A549 (cell line): Measurements from ENCODE around the gene LRRC14B.

ENCODE experiments used
- PHF8 ChIP-seq: fragments of 200-600 bp; sonication (generic); IDR thresholded peaks from 2 replicates; pipeline ENCODE4 v1.6.1; 2016; ENCODE audit warnings: low read depth, mild to moderate bottlenecking, antibody characterized with exemption, moderate library complexity, borderline replicate concordance
- POLR2AphosphoS2 ChIP-seq: conservative IDR thresholded peaks from 2 replicates; pipeline ENCODE4 v1.6.1; 2012; ENCODE audit warnings: low read length, improper control_type of control experiment, inconsistent platforms
- TF ChIP-seq, protein P1 (sequence below): fragments of 200-600 bp; sonication (generic); IDR thresholded peaks from 2 replicates; pipeline ENCODE4 v1.6.1; 2016; ENCODE audit warnings: antibody characterized with exemption, mild to moderate bottlenecking, moderate library complexity

GRCh38 chr5:167982-168660, 23.2 kb upstream of the LRRC14B start:
- TF ChIP-seq PHF8 (no peak), POLR2AphosphoS2 (no peak)
- TF ChIP-seq, protein P1, sequence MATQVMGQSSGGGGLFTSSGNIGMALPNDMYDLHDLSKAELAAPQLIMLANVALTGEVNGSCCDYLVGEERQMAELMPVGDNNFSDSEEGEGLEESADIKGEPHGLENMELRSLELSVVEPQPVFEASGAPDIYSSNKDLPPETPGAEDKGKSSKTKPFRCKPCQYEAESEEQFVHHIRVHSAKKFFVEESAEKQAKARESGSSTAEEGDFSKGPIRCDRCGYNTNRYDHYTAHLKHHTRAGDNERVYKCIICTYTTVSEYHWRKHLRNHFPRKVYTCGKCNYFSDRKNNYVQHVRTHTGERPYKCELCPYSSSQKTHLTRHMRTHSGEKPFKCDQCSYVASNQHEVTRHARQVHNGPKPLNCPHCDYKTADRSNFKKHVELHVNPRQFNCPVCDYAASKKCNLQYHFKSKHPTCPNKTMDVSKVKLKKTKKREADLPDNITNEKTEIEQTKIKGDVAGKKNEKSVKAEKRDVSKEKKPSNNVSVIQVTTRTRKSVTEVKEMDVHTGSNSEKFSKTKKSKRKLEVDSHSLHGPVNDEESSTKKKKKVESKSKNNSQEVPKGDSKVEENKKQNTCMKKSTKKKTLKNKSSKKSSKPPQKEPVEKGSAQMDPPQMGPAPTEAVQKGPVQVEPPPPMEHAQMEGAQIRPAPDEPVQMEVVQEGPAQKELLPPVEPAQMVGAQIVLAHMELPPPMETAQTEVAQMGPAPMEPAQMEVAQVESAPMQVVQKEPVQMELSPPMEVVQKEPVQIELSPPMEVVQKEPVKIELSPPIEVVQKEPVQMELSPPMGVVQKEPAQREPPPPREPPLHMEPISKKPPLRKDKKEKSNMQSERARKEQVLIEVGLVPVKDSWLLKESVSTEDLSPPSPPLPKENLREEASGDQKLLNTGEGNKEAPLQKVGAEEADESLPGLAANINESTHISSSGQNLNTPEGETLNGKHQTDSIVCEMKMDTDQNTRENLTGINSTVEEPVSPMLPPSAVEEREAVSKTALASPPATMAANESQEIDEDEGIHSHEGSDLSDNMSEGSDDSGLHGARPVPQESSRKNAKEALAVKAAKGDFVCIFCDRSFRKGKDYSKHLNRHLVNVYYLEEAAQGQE = no peak
